Ovary (tissue), 9 donors: ENCODE data around the gene TEDC2. TPM values are rescaled to one million over a fixed set of nuclear protein-coding genes. Genes with fewer than 3 reads are reported as not detected.
A peak's percentile ranks its signal among the peaks of the same experiment; 100 is the strongest.

Experiments
- DNase-seq, 5 donors: peaks; one replicate each; pipeline ENCODE4 v3.0.0-alpha.2; 2019 to 2020
- H3K27ac ChIP-seq, 2 donors: fragments of 200-600 bp; one replicate each; pipeline versions ENCODE4 v1.5.1 to v1.8.0; 2019 to 2022
- H3K27me3 ChIP-seq: fragments of 200-600 bp; one replicate; pipeline ENCODE4 v1.8.0; 2022
- H3K36me3 ChIP-seq: fragments of 200-600 bp; sonication (generic); one replicate; pipeline ENCODE4 v1.5.1; 2019
- H3K4me1 ChIP-seq: one replicate; pipeline ENCODE4 v1.8.1; 2013; ENCODE audit warnings: mild to moderate bottlenecking, moderate library complexity; ENCODE audit not compliant: insufficient read depth
- H3K4me3 ChIP-seq: fragments of 200-600 bp; sonication (generic); one replicate; pipeline ENCODE4 v1.5.1; 2017
- H3K9me3 ChIP-seq, 2 donors: fragments of 200-600 bp in 1 of 2; sonication (generic) in 1 of 2; one replicate each; pipeline versions ENCODE4 v1.5.1 to v1.8.1; 2013 to 2019; ENCODE audit warnings: mild to moderate bottlenecking in 1 of 2, moderate library complexity in 1 of 2
- CTCF ChIP-seq, 3 donors: fragments of 450-650 bp in 2 of 3; fragments of 200-600 bp in 1 of 3; IDR thresholded peaks; one replicate each; pipeline versions ENCODE4 v1.5.1 to v1.8.0; 2016 to 2022; ENCODE audit warnings: antibody characterized with exemption in 3 of 3, mild to moderate bottlenecking in 1 of 3
- EP300 ChIP-seq: sonication (generic); formaldehyde crosslinking; IDR thresholded peaks from one replicate; pipeline ENCODE4 v1.6.1; 2017; ENCODE audit warnings: antibody characterized with exemption
- POLR2A ChIP-seq: fragments of 450-650 bp; IDR thresholded peaks from one replicate; pipeline ENCODE4 v1.6.1; 2017; ENCODE audit warnings: antibody characterized with exemption, mild to moderate bottlenecking, moderate library complexity
- WGBS, 3 donors: extraction: QIAGEN DNeasy Blood & Tissue Kit in 1 of 3; methylation state at CpG; one replicate each; pipeline versions ENCODE4 v1.1.5 to v1.1.7; 2013 to 2017; 5-methylcytosine and 5-hydroxymethylcytosine counted together
- intact Hi-C, 4 donors: fragments of 100-400 bp; cut with DNase I; formaldehyde crosslinking; loops; one replicate each; pipeline versions ENCODE4 v1.11.0 to v1.15.1; 2022 to 2023
- polyA plus RNA-seq, 2 donors: library from polyadenylated mRNA; stranded (reverse); fragments of 200-250 nt in 1 of 2; fragments of 350-450 nt in 1 of 2; fragmentation: Illumina TruSeq in 1 of 2; extraction: RNeasy Lipid Tissue Mini Kit (QIAGEN cat#74804) in 1 of 2; gene quantifications; one replicate each; pipeline ENCODE4 v1.2.3, GENCODE V29; 2013 to 2014
- total RNA-seq, 7 donors: library from RNA; depleted of rRNA in 2 of 7; stranded (reverse); fragments of >200 nt in 2 of 7; fragmentation: NEBNext Ultra II Directional in 3 of 7; extraction: Animal tissue kit (Norgen Biotek cat#: 25700) in 3 of 7; gene quantifications; one replicate each; pipeline versions ENCODE4 v1.1.0 to v1.2.4, GENCODE V29; 2016 to 2023
- donor health status: DM: no; HTN: no; CAD: no; lungs with moderate emphysema.
- donor health status: DM: no; HTN: no; CAD: no.
- donor health status: Bipolar disorder and iron deficiency.
- donor health status: DM: yes; HTN: yes; CAD: no.
- donor health status: DM: no; HTN: no; CAD: no.
- donor health status: DM: yes; HTN: yes; CAD: no.

TEDC2 gene
- total and polyA plus RNA-seq, 9 donors = 0.38 to 2.0 (median 1.3) TPM; not detected in 3

- WGBS, 3 donors = 22 to 27% (median 22%) methylated on average over 12 to 14 of the region's 14 CpGs
- DNase-seq = peak in 1 of 5 donors; percentile 35
- Histone ChIP-seq H3K9me3 (no peaks in the 10 kb centered on the region), H3K4me1 (peaks cover 8% of the 10 kb centered on the region), H3K27ac (no peak overlapping the region), H3K27me3 (peaks cover 6% of the 10 kb centered on the region), H3K4me3 (no peak overlapping the region), H3K36me3 (no peaks in the 10 kb centered on the region)
- TF ChIP-seq POLR2A (no peak), EP300 (no peak), CTCF (IDR thresholded peaks at IDR 0.05) (no peak)
- intact Hi-C loops = no loop called here
Measured at GRCh38 chr16:2468725-2469398, 9.0 kb downstream of the TEDC2 start.

GRCh38 chr16:2469399-2470233 lies 9.7 kb downstream of the TEDC2 start:
- Histone ChIP-seq H3K27ac (no peak overlapping the region), H3K4me3 (no peak overlapping the region), H3K27me3 (peaks cover 6% of the 10 kb centered on the region), H3K9me3 (no peaks in the 10 kb centered on the region), H3K36me3 (no peaks in the 10 kb centered on the region), H3K4me1 (peaks cover 8% of the 10 kb centered on the region)
- intact Hi-C loops = no loop called here
- 42 to 55% (median 43%) methylated on average over 13 to 16 of the region's 16 CpGs for WGBS, 3 donors
- TF ChIP-seq CTCF (IDR thresholded peaks at IDR 0.05) (no peak), EP300 (no peak), POLR2A (no peak)
- no peak for DNase-seq

- Histone ChIP-seq H3K27ac (no peak overlapping the region), H3K4me3 (no peak overlapping the region), H3K36me3 (no peaks in the 10 kb centered on the region), H3K9me3 (no peaks in the 10 kb centered on the region), H3K27me3 (peaks cover 6% of the 10 kb centered on the region), H3K4me1 (peaks cover 8% of the 10 kb centered on the region)
- intact Hi-C loops = no loop called here
- TF ChIP-seq EP300 = no peak
- no peak for TF ChIP-seq POLR2A
- TF ChIP-seq CTCF (IDR thresholded peaks at IDR 0.05) = no peak
- no peak for DNase-seq
- 75 to 84% (median 76%) methylated on average over 7 of the region's 7 CpGs for WGBS, 3 donors
Measured at GRCh38 chr16:2470234-2470601, 10.3 kb downstream of the TEDC2 start.

GRCh38 chr16:2470603-2471015 lies 10.7 kb downstream of the TEDC2 start:
- peaks cover 6% of the 10 kb centered on the region for H3K27me3 ChIP-seq

More at GRCh38 chr16:2470603-2471015, 10.7 kb downstream of the TEDC2 start:
- Histone ChIP-seq H3K27ac (no peak overlapping the region), H3K9me3 (no peaks in the 10 kb centered on the region), H3K36me3 (no peaks in the 10 kb centered on the region), H3K4me1 (peaks cover 10% of the 10 kb centered on the region), H3K4me3 (no peak overlapping the region)
- 22 to 43% (median 27%) methylated on average over 6 to 9 of the region's 9 CpGs for WGBS, 3 donors
- intact Hi-C loops = no loop called here
- TF ChIP-seq CTCF (IDR thresholded peaks at IDR 0.05) (no peak), EP300 (no peak), POLR2A (no peak)
- DNase-seq = no peak
